ENCODE measurements around the gene ITGA1.
"Not testable (repeated sequence)": the region's sequence is repeated elsewhere in the genome, so short reads cannot be mapped to it uniquely, and the experiment has no call there.

Gene ITGA1

DNA sequence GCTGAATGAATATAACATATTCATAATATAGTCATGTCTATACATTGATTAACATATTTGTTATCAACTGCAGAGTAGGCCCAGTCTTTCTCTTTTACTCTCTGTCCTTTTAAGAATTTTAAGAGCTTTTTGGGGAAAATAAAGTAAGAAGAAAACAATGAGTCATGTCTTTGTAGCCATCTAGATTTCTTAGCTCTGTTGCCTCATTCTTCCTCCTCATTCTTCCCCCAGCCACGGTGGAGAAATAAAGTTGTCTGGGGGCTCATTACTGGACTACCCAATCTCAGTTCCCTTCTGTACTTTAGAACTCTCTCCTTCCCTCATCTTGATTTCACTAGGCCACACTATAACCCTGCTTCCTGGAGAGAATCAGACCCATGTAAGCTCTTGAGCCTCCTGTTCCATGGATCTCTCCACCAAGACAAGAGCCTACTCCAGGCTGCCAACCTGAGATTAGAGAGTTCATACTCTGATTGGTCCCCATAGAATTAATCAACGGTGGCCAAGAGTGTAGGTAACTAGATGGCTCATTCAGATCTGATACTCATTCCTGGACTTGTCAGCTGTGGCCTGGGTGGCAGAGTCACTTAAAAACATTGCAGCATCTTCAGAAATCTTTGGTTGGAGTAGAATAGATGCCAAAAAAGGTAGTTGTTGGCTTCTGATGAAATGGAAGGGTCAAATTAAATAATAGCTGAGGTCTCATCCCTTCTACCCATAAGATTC lies 44.2 kb downstream of the ITGA1 start:
- no peak for DNase-seq (ENCODE audit: low read depth in 2 of 2)

GRCh38 chr5:52834320-52834719 lies 46.6 kb downstream of the ITGA1 start:
- no peak for DNase-seq (ENCODE audit: low read depth in 2 of 2)

- no peak for DNase-seq (ENCODE audit: low read depth in 2 of 2)
Measured at GRCh38 chr5:52837068-52837467, 49.4 kb downstream of the ITGA1 start.

DNA sequence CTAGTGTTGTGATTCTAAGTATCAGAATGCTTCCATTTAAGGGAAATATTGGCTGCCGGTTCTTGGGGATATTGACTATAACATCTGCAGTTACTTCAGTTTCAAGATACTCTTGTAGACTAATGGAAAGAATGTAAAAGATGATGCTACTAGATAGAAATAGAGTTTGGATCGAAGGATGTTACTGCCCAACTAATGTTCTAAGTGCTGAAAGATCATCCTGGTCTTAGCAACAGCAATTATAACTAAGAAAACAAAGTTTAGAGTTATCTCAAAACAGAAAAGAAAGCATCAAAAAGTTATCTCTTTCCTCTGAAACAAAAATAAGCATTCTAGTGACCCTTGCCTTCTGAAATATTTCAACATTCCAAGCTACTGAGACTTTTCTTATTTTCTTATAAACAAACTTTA lies 49.9 kb downstream of the ITGA1 start:
- DNase-seq (ENCODE audit: low read depth in 2 of 2) = no peak

DNA sequence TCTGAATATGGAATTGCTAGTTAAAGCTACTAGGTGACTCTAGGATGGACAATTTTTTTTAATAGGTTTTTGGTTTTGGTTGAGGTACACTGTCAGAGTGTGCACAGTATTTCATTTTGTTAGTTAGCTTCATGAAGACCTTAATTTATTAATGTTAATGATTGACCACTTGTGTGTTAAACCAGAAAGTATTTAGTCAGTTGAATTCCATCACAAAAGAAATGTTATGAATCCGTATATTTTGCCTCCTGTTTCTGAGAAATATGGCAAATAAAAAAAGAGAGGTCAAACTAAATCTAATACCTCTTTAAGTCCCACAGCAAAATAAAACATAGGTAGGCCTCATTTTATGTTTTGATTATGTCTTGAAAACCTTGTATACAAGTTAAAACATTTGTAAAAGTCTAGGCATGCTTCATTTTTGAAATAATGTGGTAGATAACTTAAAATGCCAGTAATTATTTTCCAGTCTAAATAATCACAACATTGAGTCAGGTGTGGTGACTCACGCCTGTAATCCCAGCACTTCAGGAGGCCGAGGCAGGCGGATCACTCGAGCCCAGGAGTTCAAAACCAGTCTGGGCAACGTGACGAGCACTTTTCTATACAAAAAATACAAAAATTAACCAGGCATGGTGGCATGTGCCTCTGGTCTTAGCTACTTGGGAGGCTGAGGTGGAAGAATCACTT lies 50.8 kb downstream of the ITGA1 start:
- DNase-seq (ENCODE audit: low read depth in 2 of 2) = no peak

DNA sequence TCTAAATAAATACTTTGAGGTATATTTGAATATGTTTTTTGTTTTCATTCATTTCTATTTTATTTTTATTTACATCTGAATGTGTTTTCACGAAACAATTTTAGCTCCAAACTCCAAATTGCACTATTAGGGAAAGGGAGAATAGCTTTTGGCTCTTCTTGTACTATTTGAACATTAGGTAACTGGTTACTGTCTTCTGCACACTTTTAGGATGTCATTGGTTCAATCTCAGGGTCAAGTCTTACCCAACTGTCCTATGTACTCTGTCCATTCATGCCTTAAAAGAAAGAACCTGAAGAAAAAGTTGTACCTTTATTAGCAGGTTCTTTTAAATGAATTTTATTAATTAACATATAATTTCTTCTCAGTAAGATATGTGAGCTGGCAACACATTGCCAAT lies 51.6 kb downstream of the ITGA1 start:
- DNase-seq (ENCODE audit: low read depth in 2 of 2) = no peak

GRCh38 chr5:52840277-52841050 lies 52.7 kb downstream of the ITGA1 start:
- DNase-seq (ENCODE audit: low read depth in 2 of 2) = no peak

DNA sequence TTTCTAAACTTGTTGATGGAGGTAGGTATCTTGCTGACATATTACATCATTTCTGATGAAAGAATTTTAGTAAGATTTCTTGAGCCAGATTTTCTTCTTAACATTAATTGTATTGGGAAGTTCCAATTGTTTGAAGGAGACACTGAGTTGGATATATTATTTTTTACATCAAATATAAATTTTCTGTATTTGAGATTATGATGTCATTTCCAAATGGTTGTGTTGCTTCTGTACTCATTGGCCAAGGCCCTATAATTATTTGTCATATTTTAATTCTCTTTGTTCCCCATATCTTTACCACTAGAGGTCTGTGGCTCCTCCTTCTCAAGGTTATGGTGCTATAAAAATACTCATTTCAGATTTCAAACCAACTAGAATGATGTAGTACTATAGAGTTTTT lies 53.4 kb downstream of the ITGA1 start:
- DNase-seq (ENCODE audit: low read depth in 2 of 2) = no peak

- DNase-seq (ENCODE audit: low read depth in 2 of 2) = no peak
Measured at GRCh38 chr5:52842111-52842510, 54.4 kb downstream of the ITGA1 start.

DNA sequence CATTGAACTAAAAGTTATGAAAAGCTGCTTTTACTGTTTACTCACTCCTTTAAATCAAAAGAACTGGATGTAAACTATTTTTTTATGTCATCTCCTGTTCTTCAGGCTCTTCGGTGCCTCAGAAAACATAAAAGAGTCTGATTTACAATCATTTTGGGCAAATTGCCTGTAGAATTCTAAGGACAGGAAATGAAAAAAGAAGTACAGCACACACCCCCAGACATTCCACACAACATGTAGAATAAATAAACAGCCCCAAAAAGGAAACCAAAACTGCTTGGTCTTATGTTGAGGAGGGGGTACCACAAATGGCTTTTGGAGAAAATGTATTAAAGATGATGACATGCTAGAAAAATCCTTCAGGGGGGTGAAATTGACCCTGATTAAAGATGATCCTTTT lies 57.2 kb downstream of the ITGA1 start:
- DNase-seq (ENCODE audit: low read depth in 2 of 2) = no peak

GRCh38 chr5:52846182-52846842 lies 58.6 kb downstream of the ITGA1 start:
- DNase-seq (ENCODE audit: low read depth in 2 of 2) = no peak

GRCh38 chr5:52848688-52849087 lies 61.0 kb downstream of the ITGA1 start:
- not testable (repeated sequence) for DNase-seq (ENCODE audit: low read depth in 2 of 2)

DNA sequence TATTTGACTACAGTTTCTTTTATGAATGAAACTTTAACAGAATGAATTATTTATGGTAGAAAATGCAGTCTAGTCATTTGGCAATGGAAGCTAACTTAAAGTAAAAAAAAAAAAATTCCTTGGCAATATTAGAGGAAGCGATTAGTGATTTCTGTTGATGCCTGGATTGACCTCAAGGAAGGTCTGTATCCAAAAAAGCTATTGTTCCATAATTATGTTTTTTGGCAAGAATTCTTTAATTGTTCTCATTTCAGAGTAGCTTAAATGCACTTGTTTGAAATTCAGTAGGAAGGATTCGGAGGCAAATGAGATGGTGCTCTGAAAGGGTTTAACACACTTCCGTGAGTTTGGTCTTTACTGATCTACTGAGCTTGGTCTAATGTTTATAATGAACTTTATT lies 61.8 kb downstream of the ITGA1 start:
- DNase-seq (ENCODE audit: low read depth in 2 of 2) = no peak

- DNase-seq (ENCODE audit: low read depth in 2 of 2) = no peak
Measured at GRCh38 chr5:52853650-52854049, 65.9 kb downstream of the ITGA1 start.

- no peak for DNase-seq (ENCODE audit: low read depth in 2 of 2)
Measured at GRCh38 chr5:52854301-52854700, 66.6 kb downstream of the ITGA1 start.

- no peak for DNase-seq (ENCODE audit: low read depth in 2 of 2)
Measured at GRCh38 chr5:52854949-52855348, 67.2 kb downstream of the ITGA1 start.

- DNase-seq (ENCODE audit: low read depth in 2 of 2) = no peak
Measured at GRCh38 chr5:52856564-52856963, 68.8 kb downstream of the ITGA1 start.

DNA sequence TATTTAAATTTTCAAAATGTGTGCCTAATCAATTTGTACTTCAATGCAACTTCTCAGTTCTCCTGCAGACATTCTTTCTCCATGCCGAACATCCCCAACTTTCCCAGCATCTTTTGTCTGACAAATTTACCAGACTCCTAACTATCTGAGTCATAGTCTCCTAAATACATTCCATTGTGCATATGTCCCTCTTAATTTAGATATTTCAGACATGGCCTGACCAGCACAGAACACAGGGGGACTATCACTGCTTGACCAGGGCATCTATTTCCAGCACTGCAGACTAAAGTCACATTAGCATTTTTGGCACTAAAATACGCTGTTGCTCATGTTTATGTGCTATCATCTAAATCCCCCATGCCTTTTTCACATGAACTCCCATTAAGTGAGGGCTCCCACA lies 71.9 kb downstream of the ITGA1 start:
- DNase-seq (ENCODE audit: low read depth in 2 of 2) = no peak

DNA sequence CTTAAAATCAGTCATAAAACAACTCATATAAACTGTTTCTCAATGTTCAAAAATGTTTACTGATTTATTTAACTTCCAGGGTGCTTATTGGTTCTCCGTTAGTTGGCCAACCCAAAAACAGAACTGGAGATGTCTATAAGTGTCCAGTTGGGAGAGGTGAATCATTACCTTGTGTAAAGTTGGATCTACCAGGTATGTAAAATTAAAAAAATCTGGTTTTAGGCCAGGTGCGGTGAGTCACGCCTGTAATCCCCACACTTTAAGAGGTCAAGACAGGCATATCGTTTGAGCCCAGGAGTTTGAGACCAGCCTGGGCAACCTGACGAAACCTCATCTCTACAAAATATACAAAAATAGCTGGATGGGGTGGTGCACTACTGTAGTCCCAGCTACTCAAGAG lies 73.7 kb downstream of the ITGA1 start:
- no peak for DNase-seq (ENCODE audit: low read depth in 2 of 2)

- no peak for DNase-seq (ENCODE audit: low read depth in 2 of 2)
Measured at GRCh38 chr5:52863715-52864290, 76.1 kb downstream of the ITGA1 start.

GRCh38 chr5:52864371-52864770 lies 76.7 kb downstream of the ITGA1 start:
- DNase-seq (ENCODE audit: low read depth in 2 of 2) = no peak

GRCh38 chr5:52864884-52865283 lies 77.2 kb downstream of the ITGA1 start:
- DNase-seq (ENCODE audit: low read depth in 2 of 2) = no peak

Data from activated CD4-positive, alpha-beta T cell treated with anti-CD3 and anti-CD28 coated beads for 24 hours (primary cell).